ENCODE results near the gene PFKP.

PFKP gene

GRCh38 chr10:3068201-3068967 lies 1.0 kb downstream of the PFKP start:
- Histone ChIP-seq H3K27me3 (replicated peaks; ENCODE audit: control insufficient read depth, insufficient read depth, low read length, poor library complexity, severe bottlenecking) (no peaks in the 10 kb centered on the region), H3K9me3 (ENCODE audit: control insufficient read depth, low read length) (no peaks in the 10 kb centered on the region), H3K36me3 (ENCODE audit: control insufficient read depth, insufficient read depth, low read length) (no peaks in the 10 kb centered on the region), H3K27ac (ENCODE audit: insufficient read depth, low read length, poor library complexity, severe bottlenecking) (peak overlapping the region; percentile 68), H3K4me3 (ENCODE audit: insufficient read depth, low read depth, low read length, poor library complexity, severe bottlenecking) (peak overlapping the region; percentile 99), H3K4me1 (ENCODE audit: control insufficient read depth, insufficient read depth, low read length, poor library complexity, severe bottlenecking) (peaks cover 15% of the 10 kb centered on the region)
- peak; percentile 19 to 37 (median 32) for DNase-seq

GRCh38 chr10:3068968-3069737 lies 1.8 kb downstream of the PFKP start:
- Histone ChIP-seq H3K27ac (ENCODE audit: insufficient read depth, low read length, poor library complexity, severe bottlenecking) (no peak overlapping the region), H3K27me3 (replicated peaks; ENCODE audit: control insufficient read depth, insufficient read depth, low read length, poor library complexity, severe bottlenecking) (no peaks in the 10 kb centered on the region), H3K4me1 (ENCODE audit: control insufficient read depth, insufficient read depth, low read length, poor library complexity, severe bottlenecking) (peaks cover 15% of the 10 kb centered on the region), H3K4me3 (ENCODE audit: insufficient read depth, low read depth, low read length, poor library complexity, severe bottlenecking) (peak overlapping the region; percentile 99), H3K9me3 (ENCODE audit: control insufficient read depth, low read length) (no peaks in the 10 kb centered on the region), H3K36me3 (ENCODE audit: control insufficient read depth, insufficient read depth, low read length) (no peaks in the 10 kb centered on the region)
- no peak for DNase-seq

- Histone ChIP-seq H3K9me3 (ENCODE audit: control insufficient read depth, low read length) (no peaks in the 10 kb centered on the region), H3K27ac (ENCODE audit: insufficient read depth, low read length, poor library complexity, severe bottlenecking) (no peak overlapping the region), H3K27me3 (replicated peaks; ENCODE audit: control insufficient read depth, insufficient read depth, low read length, poor library complexity, severe bottlenecking) (no peaks in the 10 kb centered on the region), H3K4me3 (ENCODE audit: insufficient read depth, low read depth, low read length, poor library complexity, severe bottlenecking) (no peak overlapping the region), H3K4me1 (ENCODE audit: control insufficient read depth, insufficient read depth, low read length, poor library complexity, severe bottlenecking) (peaks cover 15% of the 10 kb centered on the region), H3K36me3 (ENCODE audit: control insufficient read depth, insufficient read depth, low read length) (no peaks in the 10 kb centered on the region)
- DNase-seq = no peak
These were observed 2.5 kb downstream of the PFKP start for GRCh38 chr10:3069876-3070275.

- Histone ChIP-seq H3K27ac (ENCODE audit: insufficient read depth, low read length, poor library complexity, severe bottlenecking) (no peak overlapping the region), H3K27me3 (replicated peaks; ENCODE audit: control insufficient read depth, insufficient read depth, low read length, poor library complexity, severe bottlenecking) (no peaks in the 10 kb centered on the region)
- no peak for DNase-seq
These were observed 4.3 kb downstream of the PFKP start for GRCh38 chr10:3071405-3072198.

DNA sequence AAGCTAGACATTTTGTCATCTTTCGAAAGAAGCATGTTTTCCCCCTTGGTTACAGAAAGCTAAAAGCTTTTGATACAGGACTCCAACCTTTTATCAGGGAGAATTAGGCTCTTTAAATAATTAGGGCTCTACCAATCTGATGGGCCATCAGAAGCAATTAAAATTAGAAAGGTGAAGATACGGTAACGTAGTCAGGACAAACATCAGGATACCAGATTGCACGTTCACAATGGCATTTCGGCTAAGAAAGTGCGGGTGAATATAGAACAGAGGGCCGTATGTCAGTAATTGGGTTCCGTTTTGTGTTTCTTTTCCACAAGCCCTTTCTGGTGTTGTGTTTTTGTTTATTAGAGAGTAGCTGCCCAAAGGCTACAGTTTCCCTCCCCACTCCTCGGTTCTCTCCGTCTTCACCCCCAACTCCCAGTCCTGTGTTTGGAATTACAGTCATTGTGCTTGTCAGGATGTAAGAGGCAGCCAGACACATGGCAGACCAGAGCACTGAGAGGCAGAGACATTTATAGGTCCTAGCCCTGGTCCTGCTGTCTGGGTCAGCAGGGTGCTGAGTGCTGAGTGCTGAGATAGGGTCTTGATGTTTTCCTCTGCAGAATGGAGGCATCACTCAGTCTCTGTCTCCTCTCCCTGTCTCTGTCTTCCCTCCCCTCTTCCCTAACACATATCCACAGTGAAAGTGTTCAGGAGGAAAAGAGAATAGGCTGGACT lies 5.5 kb downstream of the PFKP start:
- H3K36me3 ChIP-seq (ENCODE audit: control insufficient read depth, insufficient read depth, low read length) = no peaks in the 10 kb centered on the region
- H3K27me3 ChIP-seq (replicated peaks; ENCODE audit: control insufficient read depth, insufficient read depth, low read length, poor library complexity, severe bottlenecking) = no peaks in the 10 kb centered on the region

More at GRCh38 chr10:3071405-3072198, 4.3 kb downstream of the PFKP start:
- Histone ChIP-seq H3K36me3 (ENCODE audit: control insufficient read depth, insufficient read depth, low read length) (no peaks in the 10 kb centered on the region), H3K4me3 (ENCODE audit: insufficient read depth, low read depth, low read length, poor library complexity, severe bottlenecking) (no peak overlapping the region), H3K4me1 (ENCODE audit: control insufficient read depth, insufficient read depth, low read length, poor library complexity, severe bottlenecking) (peaks cover 13% of the 10 kb centered on the region), H3K9me3 (ENCODE audit: control insufficient read depth, low read length) (no peaks in the 10 kb centered on the region)

GRCh38 chr10:3074145-3074665 lies 6.9 kb downstream of the PFKP start:
- H3K27ac ChIP-seq (ENCODE audit: insufficient read depth, low read length, poor library complexity, severe bottlenecking) = no peak overlapping the region
- no peak overlapping the region for H3K4me3 ChIP-seq (ENCODE audit: insufficient read depth, low read depth, low read length, poor library complexity, severe bottlenecking)
- H3K36me3 ChIP-seq (ENCODE audit: control insufficient read depth, insufficient read depth, low read length) = no peaks in the 10 kb centered on the region

More for the DNA sequence above, 5.5 kb downstream of the PFKP start:
- no peak overlapping the region for H3K27ac ChIP-seq (ENCODE audit: insufficient read depth, low read length, poor library complexity, severe bottlenecking)
- no peaks in the 10 kb centered on the region for H3K9me3 ChIP-seq (ENCODE audit: control insufficient read depth, low read length)
- peaks cover 8% of the 10 kb centered on the region for H3K4me1 ChIP-seq (ENCODE audit: control insufficient read depth, insufficient read depth, low read length, poor library complexity, severe bottlenecking)
- H3K4me3 ChIP-seq (ENCODE audit: insufficient read depth, low read depth, low read length, poor library complexity, severe bottlenecking) = no peak overlapping the region
- DNase-seq = no peak

GRCh38 chr10:3074985-3075600 lies 7.7 kb downstream of the PFKP start:
- H3K4me1 ChIP-seq (ENCODE audit: control insufficient read depth, insufficient read depth, low read length, poor library complexity, severe bottlenecking) = no peaks in the 10 kb centered on the region
- no peaks in the 10 kb centered on the region for H3K36me3 ChIP-seq (ENCODE audit: control insufficient read depth, insufficient read depth, low read length)
- no peak overlapping the region for H3K27ac ChIP-seq (ENCODE audit: insufficient read depth, low read length, poor library complexity, severe bottlenecking)
- H3K4me3 ChIP-seq (ENCODE audit: insufficient read depth, low read depth, low read length, poor library complexity, severe bottlenecking) = no peak overlapping the region
- H3K9me3 ChIP-seq (ENCODE audit: control insufficient read depth, low read length) = no peaks in the 10 kb centered on the region
- no peak for DNase-seq
- no peaks in the 10 kb centered on the region for H3K27me3 ChIP-seq (replicated peaks; ENCODE audit: control insufficient read depth, insufficient read depth, low read length, poor library complexity, severe bottlenecking)

More at GRCh38 chr10:3074145-3074665, 6.9 kb downstream of the PFKP start:
- H3K9me3 ChIP-seq (ENCODE audit: control insufficient read depth, low read length) = no peaks in the 10 kb centered on the region
- peaks cover 6% of the 10 kb centered on the region for H3K4me1 ChIP-seq (ENCODE audit: control insufficient read depth, insufficient read depth, low read length, poor library complexity, severe bottlenecking)
- no peak for DNase-seq
- no peaks in the 10 kb centered on the region for H3K27me3 ChIP-seq (replicated peaks; ENCODE audit: control insufficient read depth, insufficient read depth, low read length, poor library complexity, severe bottlenecking)

- H3K27ac ChIP-seq (ENCODE audit: insufficient read depth, low read length, poor library complexity, severe bottlenecking) = no peak overlapping the region
- H3K9me3 ChIP-seq (ENCODE audit: control insufficient read depth, low read length) = no peaks in the 10 kb centered on the region
- no peak overlapping the region for H3K4me3 ChIP-seq (ENCODE audit: insufficient read depth, low read depth, low read length, poor library complexity, severe bottlenecking)
- no peaks in the 10 kb centered on the region for H3K27me3 ChIP-seq (replicated peaks; ENCODE audit: control insufficient read depth, insufficient read depth, low read length, poor library complexity, severe bottlenecking)
- no peak for DNase-seq
- no peaks in the 10 kb centered on the region for H3K4me1 ChIP-seq (ENCODE audit: control insufficient read depth, insufficient read depth, low read length, poor library complexity, severe bottlenecking)
- no peaks in the 10 kb centered on the region for H3K36me3 ChIP-seq (ENCODE audit: control insufficient read depth, insufficient read depth, low read length)
These were observed 8.8 kb downstream of the PFKP start for GRCh38 chr10:3076138-3076537.

- Histone ChIP-seq H3K9me3 (ENCODE audit: control insufficient read depth, low read length) (no peaks in the 10 kb centered on the region), H3K36me3 (ENCODE audit: control insufficient read depth, insufficient read depth, low read length) (no peaks in the 10 kb centered on the region), H3K27ac (ENCODE audit: insufficient read depth, low read length, poor library complexity, severe bottlenecking) (no peak overlapping the region), H3K4me1 (ENCODE audit: control insufficient read depth, insufficient read depth, low read length, poor library complexity, severe bottlenecking) (no peaks in the 10 kb centered on the region), H3K27me3 (replicated peaks; ENCODE audit: control insufficient read depth, insufficient read depth, low read length, poor library complexity, severe bottlenecking) (no peaks in the 10 kb centered on the region), H3K4me3 (ENCODE audit: insufficient read depth, low read depth, low read length, poor library complexity, severe bottlenecking) (no peak overlapping the region)
- no peak for DNase-seq
These were observed 10.2 kb downstream of the PFKP start for GRCh38 chr10:3077509-3077908.
